ENCODE measurements around the gene AMN1.

The AMN1 gene

GRCh38 chr12:31631023-31631724 lies 97.6 kb downstream of the AMN1 start:
- no peak for DNase-seq (ENCODE audit: low spot score)

DNA sequence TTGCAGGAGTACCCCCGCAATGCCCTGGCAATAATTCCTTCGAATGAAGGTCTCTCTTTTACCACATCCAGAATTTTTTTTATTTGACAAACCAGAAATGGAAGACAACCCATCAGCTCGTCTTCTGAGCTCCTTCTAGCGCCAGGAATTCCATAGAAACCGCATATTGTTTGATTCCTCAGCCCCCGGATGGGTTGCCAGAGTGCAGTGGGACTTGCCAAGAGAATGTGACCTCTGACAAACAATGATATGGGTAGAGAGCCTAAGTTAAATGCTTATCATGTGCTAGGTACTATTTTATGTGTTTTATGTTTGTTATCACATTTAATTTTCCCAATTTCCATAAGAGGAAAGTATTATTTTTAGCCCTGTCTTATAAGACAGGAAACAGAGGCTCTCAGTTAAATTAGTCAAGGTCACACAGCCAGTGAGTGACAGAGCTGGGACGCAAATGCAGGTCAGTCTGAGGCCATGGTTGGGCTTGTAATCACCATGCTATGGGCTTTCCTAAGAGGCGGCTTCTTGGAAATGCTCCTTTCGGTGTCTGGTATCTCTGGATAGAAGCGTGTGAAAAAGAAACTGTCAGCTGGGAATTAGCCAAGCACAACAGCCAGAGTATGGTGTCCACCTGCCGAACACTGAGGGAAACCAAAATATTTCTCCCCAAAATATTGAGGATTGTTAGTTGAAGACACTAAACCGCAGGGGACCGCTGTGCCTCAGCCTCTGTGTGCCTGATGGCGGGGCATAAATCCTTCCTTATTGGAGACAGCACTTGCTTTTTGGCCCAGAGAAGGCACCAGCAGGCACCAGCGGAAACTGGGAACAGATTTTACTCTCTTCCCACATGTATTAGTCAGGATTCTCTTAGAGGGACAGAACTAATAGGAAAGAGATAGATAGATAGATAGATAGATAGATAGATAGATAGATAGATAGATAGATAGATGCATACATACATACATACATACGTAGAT lies 98.8 kb downstream of the AMN1 start:
- no peak for DNase-seq (ENCODE audit: low spot score)

DNA sequence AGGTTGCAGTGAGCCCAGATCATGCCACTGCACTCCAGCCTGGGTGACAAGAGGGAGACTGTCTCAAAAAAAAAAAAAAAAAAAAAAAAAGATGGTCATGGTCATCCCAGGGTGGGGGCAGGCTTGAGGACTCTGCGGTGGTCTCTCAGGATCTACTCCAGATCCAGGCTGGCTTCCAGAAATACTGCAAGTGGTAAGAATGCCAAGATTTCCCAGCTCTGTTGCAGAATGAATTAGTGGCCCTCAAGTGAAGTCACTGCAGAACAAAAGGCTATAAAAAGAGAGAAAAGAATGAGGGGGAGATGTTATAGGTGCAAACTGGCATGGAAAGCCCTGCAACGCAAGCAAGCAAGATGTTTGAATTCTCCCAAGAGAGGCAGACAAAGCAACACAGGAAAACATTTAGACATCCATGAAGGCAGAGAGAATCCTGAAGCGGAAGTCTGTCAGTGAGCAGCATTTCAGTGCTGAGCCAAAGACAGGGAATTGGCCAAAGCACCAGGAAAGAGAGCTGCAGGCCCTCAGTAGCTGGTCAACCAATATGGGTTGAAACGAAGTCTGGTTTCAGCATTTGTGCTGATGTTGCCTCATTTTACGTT lies 101.3 kb downstream of the AMN1 start:
- DNase-seq (ENCODE audit: low spot score), result no peak

DNA sequence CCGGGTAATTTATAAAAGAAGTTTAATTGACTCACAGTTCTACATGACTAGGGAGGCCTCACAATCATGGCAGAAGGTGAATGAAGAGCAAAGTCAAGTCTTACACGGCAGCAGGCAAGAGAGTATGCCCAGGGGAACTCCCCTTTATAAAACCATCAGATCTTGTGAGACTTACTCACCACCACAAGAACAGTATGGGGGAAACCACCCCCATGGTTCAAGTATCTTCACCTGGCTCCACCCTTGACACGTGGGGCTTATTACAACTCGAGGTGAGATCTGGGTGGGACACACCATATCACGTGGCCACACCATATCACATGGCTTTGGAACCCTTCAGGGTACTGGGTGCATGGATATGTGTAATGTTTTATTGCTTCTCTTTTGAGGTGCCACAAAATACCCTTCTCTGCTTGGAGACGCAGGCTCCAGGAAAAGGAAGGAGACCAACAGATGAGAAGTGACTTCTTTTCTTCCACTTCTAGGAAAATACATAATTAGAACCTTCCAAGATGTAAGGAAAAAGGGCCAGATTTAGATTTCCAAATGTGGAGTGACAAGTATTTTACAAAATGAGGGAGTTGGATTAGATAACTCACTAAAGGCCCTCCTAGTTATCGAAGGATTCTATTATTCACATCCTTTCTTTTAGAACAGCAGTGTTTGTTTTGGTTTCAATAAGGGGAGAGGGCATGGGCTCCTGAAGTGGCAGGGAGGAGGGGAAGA lies 102.4 kb downstream of the AMN1 start:
- DNase-seq (ENCODE audit: low spot score), result no peak

DNA sequence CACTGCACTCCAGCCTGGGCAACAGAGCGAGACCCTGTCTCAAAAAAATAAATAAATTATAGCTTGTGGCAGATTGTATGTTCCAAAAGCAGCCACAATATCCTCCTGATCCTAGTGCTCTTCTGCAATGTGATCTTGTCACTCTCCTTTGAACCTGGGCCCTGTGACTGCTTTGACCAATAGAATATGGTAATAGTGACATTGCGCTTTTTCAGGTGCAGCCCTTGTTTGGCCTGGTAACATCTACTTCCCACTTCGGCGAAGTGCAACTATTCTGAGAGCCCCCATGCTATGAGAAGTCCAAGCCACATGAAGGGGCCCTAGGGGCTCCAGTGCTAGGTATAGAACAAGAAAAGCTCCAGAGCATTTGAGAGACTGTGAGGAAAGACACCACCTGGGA lies 106.8 kb downstream of the AMN1 start:
- no peak for DNase-seq (ENCODE audit: low spot score)
